Esophagus squamous epithelium (tissue), 4 donors: ENCODE results near the gene DKC1.

Experiments used
- POLR2A ChIP-seq, 4 donors: fragments of 450-650 bp; IDR thresholded peaks; one replicate each; pipeline ENCODE4 v1.6.1; 2017; ENCODE audit warnings: antibody characterized with exemption in 4 of 4, mild to moderate bottlenecking in 4 of 4, moderate library complexity in 3 of 4
- TF ChIP-seq, protein P1 (sequence below), 6 experiments: fragments of 450-650 bp in 4 of 6; fragments of 200-600 bp in 2 of 6; sonication (generic) in 2 of 6; IDR thresholded peaks; one replicate each; pipeline ENCODE4 v1.5.1; 2016 to 2019; ENCODE audit warnings: antibody characterized with exemption in 6 of 6, mild to moderate bottlenecking in 4 of 6, moderate library complexity in 4 of 6

DNA sequence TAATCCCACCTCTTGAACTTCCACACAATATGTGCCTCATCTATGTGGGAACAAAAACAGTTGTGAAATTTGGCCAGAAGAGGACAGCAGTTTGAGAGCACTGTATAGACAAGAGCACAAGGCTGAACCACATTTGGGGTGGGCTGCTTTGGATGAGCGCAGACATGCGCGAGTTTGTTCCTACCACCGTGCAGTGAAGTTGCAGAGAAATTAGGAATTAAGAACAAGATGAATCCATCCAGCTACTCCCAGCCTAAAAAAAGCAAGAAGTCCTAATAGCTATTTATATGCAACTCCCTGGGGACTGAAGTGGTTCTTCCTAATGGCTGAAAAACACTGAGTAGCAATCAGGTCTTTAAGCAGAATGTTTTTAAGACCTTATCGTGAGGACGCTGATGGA, 12.8 kb upstream of the DKC1 start:
- TF ChIP-seq, protein P1, sequence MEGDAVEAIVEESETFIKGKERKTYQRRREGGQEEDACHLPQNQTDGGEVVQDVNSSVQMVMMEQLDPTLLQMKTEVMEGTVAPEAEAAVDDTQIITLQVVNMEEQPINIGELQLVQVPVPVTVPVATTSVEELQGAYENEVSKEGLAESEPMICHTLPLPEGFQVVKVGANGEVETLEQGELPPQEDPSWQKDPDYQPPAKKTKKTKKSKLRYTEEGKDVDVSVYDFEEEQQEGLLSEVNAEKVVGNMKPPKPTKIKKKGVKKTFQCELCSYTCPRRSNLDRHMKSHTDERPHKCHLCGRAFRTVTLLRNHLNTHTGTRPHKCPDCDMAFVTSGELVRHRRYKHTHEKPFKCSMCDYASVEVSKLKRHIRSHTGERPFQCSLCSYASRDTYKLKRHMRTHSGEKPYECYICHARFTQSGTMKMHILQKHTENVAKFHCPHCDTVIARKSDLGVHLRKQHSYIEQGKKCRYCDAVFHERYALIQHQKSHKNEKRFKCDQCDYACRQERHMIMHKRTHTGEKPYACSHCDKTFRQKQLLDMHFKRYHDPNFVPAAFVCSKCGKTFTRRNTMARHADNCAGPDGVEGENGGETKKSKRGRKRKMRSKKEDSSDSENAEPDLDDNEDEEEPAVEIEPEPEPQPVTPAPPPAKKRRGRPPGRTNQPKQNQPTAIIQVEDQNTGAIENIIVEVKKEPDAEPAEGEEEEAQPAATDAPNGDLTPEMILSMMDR (IDR thresholded peaks at IDR 0.05), result no peak
- no peak for TF ChIP-seq POLR2A (IDR thresholded peaks at IDR 0.05)
